ENCODE results near the gene COL12A1.
"Not testable (repeated sequence)": the region's sequence is repeated elsewhere in the genome, so short reads cannot be mapped to it uniquely, and the experiment has no call there.

Gene COL12A1

DNA sequence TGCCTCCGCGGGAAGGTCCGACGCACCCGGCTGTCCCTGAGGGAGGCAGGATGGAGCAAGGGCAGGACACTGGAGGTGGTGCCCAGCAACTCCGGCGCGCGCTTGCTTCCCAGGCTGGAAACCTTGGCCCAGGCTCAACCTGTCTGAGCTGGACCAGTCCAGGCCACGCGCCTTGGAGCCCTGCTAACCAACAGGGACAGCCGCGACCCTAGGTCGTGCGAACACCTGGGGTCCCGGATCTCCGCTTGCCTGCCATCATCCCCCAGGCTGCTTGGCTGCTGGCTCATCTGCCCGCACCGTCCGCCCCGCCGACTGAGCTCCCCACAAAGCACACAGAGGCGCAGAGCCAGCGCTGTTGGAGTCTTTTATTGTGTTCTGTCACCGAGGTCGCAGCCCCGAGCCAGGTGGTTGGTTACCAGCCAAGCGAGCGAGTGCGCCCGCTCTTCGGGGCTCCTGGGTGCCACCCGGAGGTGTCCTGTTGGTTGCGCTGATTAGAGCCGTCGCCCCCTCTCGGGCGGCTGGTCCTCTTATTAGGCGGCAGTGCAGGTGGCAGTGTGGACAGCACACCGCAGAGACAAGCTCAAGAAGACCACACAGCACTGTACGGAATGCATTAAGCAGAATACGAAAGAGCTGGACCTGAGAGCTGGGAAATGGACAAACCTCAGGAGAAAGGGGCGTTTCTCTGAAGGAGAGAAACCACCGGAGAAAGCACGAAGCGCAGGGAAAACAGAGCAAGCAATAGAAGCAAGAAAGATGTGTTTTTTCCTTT, 3.8 kb downstream of the COL12A1 start:
- Histone ChIP-seq H3K27me3 (ENCODE audit: low read depth, low read length) (peaks cover 31% of the 10 kb centered on the region), H3K27ac (ENCODE audit: low read length) (peak overlapping the region; percentile 94), H3K9me3 (ENCODE audit: control insufficient read depth in 1 of 2, low read length in 2 of 2) (no peaks in the 10 kb centered on the region), H3K4me1 (ENCODE audit: control insufficient read depth in 1 of 2, insufficient read depth in 2 of 2, low read length in 2 of 2) (peaks cover 0 to 19% of the 10 kb centered on the region in 2 donors), H3K4me3 (ENCODE audit: low read depth in 1 of 2, low read length in 2 of 2) (peak overlapping the region; percentile 38 to 76), H3K36me3 (ENCODE audit: control insufficient read depth in 1 of 2, insufficient read depth in 2 of 2, low read length in 2 of 2) (no peaks in the 10 kb centered on the region)

- Histone ChIP-seq H3K27me3 (ENCODE audit: low read depth, low read length) (peaks cover 25% of the 10 kb centered on the region), H3K4me1 (ENCODE audit: control insufficient read depth in 1 of 2, insufficient read depth in 2 of 2, low read length in 2 of 2) (peaks cover 0 to 14% of the 10 kb centered on the region in 2 donors), H3K27ac (ENCODE audit: low read length) (peak overlapping the region; percentile 94), H3K9me3 (ENCODE audit: control insufficient read depth in 1 of 2, low read length in 2 of 2) (no peaks in the 10 kb centered on the region), H3K36me3 (ENCODE audit: control insufficient read depth in 1 of 2, insufficient read depth in 2 of 2, low read length in 2 of 2) (no peaks in the 10 kb centered on the region), H3K4me3 (ENCODE audit: low read depth in 1 of 2, low read length in 2 of 2) (peak overlapping the region in 1 of 2 donors; percentile 76)
These were observed 4.8 kb downstream of the COL12A1 start for GRCh38 chr6:75201021-75201420.

DNA sequence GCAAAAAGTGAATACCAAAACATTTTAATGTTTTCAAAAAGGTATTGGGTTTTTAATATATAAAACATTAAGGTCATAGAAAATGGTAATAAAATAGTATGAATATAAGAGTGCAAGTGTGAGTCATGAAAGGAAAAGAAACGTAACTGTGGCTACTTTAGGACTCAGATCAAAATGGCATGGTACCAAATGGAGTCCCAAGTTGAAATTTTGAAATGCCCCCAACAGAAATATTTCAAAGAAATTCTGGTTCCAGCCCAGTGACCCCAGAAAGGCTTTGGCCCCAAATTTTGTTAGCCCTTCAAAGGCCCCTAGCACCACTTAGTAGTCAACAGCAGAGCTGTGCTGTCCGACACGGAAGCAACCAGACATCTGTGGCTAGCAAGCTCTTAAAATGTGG, 6.0 kb downstream of the COL12A1 start:
- Histone ChIP-seq H3K4me3 (ENCODE audit: low read depth in 1 of 2, low read length in 2 of 2) (no peak overlapping the region), H3K9me3 (ENCODE audit: control insufficient read depth in 1 of 2, low read length in 2 of 2) (no peaks in the 10 kb centered on the region), H3K36me3 (ENCODE audit: control insufficient read depth in 1 of 2, insufficient read depth in 2 of 2, low read length in 2 of 2) (no peaks in the 10 kb centered on the region), H3K27me3 (ENCODE audit: low read depth, low read length) (peaks cover 18% of the 10 kb centered on the region), H3K27ac (ENCODE audit: low read length) (no peak overlapping the region), H3K4me1 (ENCODE audit: control insufficient read depth in 1 of 2, insufficient read depth in 2 of 2, low read length in 2 of 2) (peaks cover 0 to 14% of the 10 kb centered on the region in 2 donors)

DNA sequence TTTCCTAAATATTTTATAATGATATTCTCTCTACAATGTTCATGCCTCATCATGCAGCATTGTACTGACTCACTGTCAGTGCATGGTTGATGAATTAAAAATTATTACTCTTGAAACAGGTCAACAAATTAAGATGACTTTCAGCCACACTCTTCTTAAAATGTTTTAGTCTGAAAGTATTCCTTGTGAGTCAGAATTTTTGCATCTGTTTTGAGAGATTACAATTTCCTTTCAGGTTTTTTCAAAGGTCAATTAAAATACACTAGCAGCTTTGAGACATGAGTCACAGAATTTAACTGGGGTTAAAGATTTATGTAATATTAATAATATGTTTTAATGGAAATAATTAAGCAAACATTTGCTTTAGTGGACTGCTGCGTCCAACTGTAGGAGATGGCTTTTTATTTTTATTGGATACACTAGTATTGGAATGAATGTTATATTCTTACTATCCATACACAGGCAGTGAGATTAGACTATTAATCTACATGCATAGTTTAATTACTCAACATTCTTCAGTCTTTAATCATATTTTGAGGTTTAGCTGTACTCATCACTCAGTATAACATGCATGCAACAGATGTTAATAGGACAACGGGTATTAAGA, 9.7 kb downstream of the COL12A1 start:
- Histone ChIP-seq H3K9me3 (ENCODE audit: control insufficient read depth in 1 of 2, low read length in 2 of 2) (no peaks in the 10 kb centered on the region), H3K4me3 (ENCODE audit: low read depth in 1 of 2, low read length in 2 of 2) (no peak overlapping the region), H3K36me3 (ENCODE audit: control insufficient read depth in 1 of 2, insufficient read depth in 2 of 2, low read length in 2 of 2) (peaks cover 0 to 8% of the 10 kb centered on the region in 2 donors), H3K27me3 (ENCODE audit: low read depth, low read length) (no peaks in the 10 kb centered on the region), H3K4me1 (ENCODE audit: control insufficient read depth in 1 of 2, insufficient read depth in 2 of 2, low read length in 2 of 2) (peaks cover 0 to 3% of the 10 kb centered on the region in 2 donors), H3K27ac (ENCODE audit: low read length) (no peak overlapping the region)

GRCh38 chr6:75188221-75188925, 17.5 kb downstream of the COL12A1 start:
- H3K27ac ChIP-seq (ENCODE audit: low read length) = no peak overlapping the region
- H3K36me3 ChIP-seq (ENCODE audit: control insufficient read depth in 1 of 2, insufficient read depth in 2 of 2, low read length in 2 of 2) = peaks cover 27 to 45% of the 10 kb centered on the region in 2 donors
- no peak overlapping the region for H3K4me3 ChIP-seq (ENCODE audit: low read depth in 1 of 2, low read length in 2 of 2)
- H3K9me3 ChIP-seq (ENCODE audit: control insufficient read depth in 1 of 2, low read length in 2 of 2) = no peaks in the 10 kb centered on the region
- no peaks in the 10 kb centered on the region for H3K27me3 ChIP-seq (ENCODE audit: low read depth, low read length)
- H3K4me1 ChIP-seq (ENCODE audit: control insufficient read depth in 1 of 2, insufficient read depth in 2 of 2, low read length in 2 of 2) = no peaks in the 10 kb centered on the region

DNA sequence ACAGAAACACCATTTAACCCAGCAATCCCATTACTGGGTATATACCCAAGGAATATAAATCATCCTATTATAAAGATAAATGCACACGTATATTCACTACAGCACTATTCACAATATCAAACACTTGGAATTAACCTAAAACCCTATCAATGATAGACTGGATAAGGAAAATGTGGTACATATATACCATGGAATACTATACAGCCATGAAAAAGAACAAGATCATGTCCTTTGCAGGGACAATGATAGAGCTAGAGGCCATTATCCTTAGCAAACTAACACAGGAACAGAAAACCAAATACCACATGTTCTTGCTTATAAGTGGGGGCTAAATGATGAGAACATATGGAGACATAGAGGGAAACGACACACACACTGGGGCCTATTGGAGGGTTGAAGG, 19.3 kb downstream of the COL12A1 start:
- H3K27me3 ChIP-seq (ENCODE audit: low read depth, low read length); H3K4me1 ChIP-seq (ENCODE audit: control insufficient read depth in 1 of 2, insufficient read depth in 2 of 2, low read length in 2 of 2); H3K9me3 ChIP-seq (ENCODE audit: control insufficient read depth in 1 of 2, low read length in 2 of 2); H3K4me3 ChIP-seq (ENCODE audit: low read depth in 1 of 2, low read length in 2 of 2); H3K27ac ChIP-seq (ENCODE audit: low read length): not testable (repeated sequence)
- peaks cover 27 to 53% of the 10 kb centered on the region in 2 donors for H3K36me3 ChIP-seq (ENCODE audit: control insufficient read depth in 1 of 2, insufficient read depth in 2 of 2, low read length in 2 of 2)

DNA sequence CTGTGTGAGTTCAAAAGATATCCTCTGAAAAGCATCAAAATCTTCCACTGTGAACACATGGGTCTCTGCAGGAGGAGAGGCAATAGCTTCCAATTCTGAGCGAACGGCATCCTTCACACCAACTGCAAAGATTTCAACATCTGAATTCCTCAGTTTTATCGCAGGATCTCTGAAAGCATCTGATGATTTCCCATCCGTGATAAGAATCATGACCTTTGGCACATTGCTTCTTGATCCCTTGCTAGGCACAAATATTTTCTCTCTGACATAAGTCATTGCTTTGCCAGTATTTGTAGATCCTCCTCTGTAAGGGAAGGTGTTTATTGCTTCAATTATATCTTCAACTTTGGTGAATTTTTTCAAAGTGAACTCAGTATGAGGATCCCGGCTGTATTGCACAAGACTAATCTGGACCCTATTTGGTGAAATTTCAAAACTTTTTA, 22.7 kb downstream of the COL12A1 start:
- peaks cover 15 to 34% of the 10 kb centered on the region in 2 donors for H3K36me3 ChIP-seq (ENCODE audit: control insufficient read depth in 1 of 2, insufficient read depth in 2 of 2, low read length in 2 of 2)
- H3K27me3 ChIP-seq (ENCODE audit: low read depth, low read length) = no peaks in the 10 kb centered on the region
- H3K4me3 ChIP-seq (ENCODE audit: low read depth in 1 of 2, low read length in 2 of 2) = no peak overlapping the region
- H3K4me1 ChIP-seq (ENCODE audit: control insufficient read depth in 1 of 2, insufficient read depth in 2 of 2, low read length in 2 of 2) = no peaks in the 10 kb centered on the region
- H3K27ac ChIP-seq (ENCODE audit: low read length) = no peak overlapping the region
- no peaks in the 10 kb centered on the region for H3K9me3 ChIP-seq (ENCODE audit: control insufficient read depth in 1 of 2, low read length in 2 of 2)

GRCh38 chr6:75180864-75181263, 25.0 kb downstream of the COL12A1 start:
- Histone ChIP-seq H3K27me3 (ENCODE audit: low read depth, low read length) (no peaks in the 10 kb centered on the region), H3K4me3 (ENCODE audit: low read depth in 1 of 2, low read length in 2 of 2) (no peak overlapping the region), H3K27ac (ENCODE audit: low read length) (no peak overlapping the region), H3K36me3 (ENCODE audit: control insufficient read depth in 1 of 2, insufficient read depth in 2 of 2, low read length in 2 of 2) (peaks cover 7 to 26% of the 10 kb centered on the region in 2 donors), H3K9me3 (ENCODE audit: control insufficient read depth in 1 of 2, low read length in 2 of 2) (no peaks in the 10 kb centered on the region), H3K4me1 (ENCODE audit: control insufficient read depth in 1 of 2, insufficient read depth in 2 of 2, low read length in 2 of 2) (no peaks in the 10 kb centered on the region)

GRCh38 chr6:75178757-75179156, 27.1 kb downstream of the COL12A1 start:
- no peaks in the 10 kb centered on the region for H3K27me3 ChIP-seq (ENCODE audit: low read depth, low read length)
- H3K27ac ChIP-seq (ENCODE audit: low read length) = no peak overlapping the region
- peaks cover 7 to 30% of the 10 kb centered on the region in 2 donors for H3K36me3 ChIP-seq (ENCODE audit: control insufficient read depth in 1 of 2, insufficient read depth in 2 of 2, low read length in 2 of 2)
- no peaks in the 10 kb centered on the region for H3K4me1 ChIP-seq (ENCODE audit: control insufficient read depth in 1 of 2, insufficient read depth in 2 of 2, low read length in 2 of 2)
- no peak overlapping the region for H3K4me3 ChIP-seq (ENCODE audit: low read depth in 1 of 2, low read length in 2 of 2)
- no peaks in the 10 kb centered on the region for H3K9me3 ChIP-seq (ENCODE audit: control insufficient read depth in 1 of 2, low read length in 2 of 2)

GRCh38 chr6:75176076-75176582, 29.7 kb downstream of the COL12A1 start:
- H3K4me3 ChIP-seq (ENCODE audit: low read depth in 1 of 2, low read length in 2 of 2) = no peak overlapping the region
- no peaks in the 10 kb centered on the region for H3K27me3 ChIP-seq (ENCODE audit: low read depth, low read length)
- no peak overlapping the region for H3K27ac ChIP-seq (ENCODE audit: low read length)
- H3K9me3 ChIP-seq (ENCODE audit: control insufficient read depth in 1 of 2, low read length in 2 of 2) = no peaks in the 10 kb centered on the region
- peaks cover 5 to 22% of the 10 kb centered on the region in 2 donors for H3K36me3 ChIP-seq (ENCODE audit: control insufficient read depth in 1 of 2, insufficient read depth in 2 of 2, low read length in 2 of 2)
- peaks cover 0 to 8% of the 10 kb centered on the region in 2 donors for H3K4me1 ChIP-seq (ENCODE audit: control insufficient read depth in 1 of 2, insufficient read depth in 2 of 2, low read length in 2 of 2)

GRCh38 chr6:75171986-75172385, 33.9 kb downstream of the COL12A1 start:
- Histone ChIP-seq H3K27me3 (ENCODE audit: low read depth, low read length) (no peaks in the 10 kb centered on the region), H3K27ac (ENCODE audit: low read length) (no peak overlapping the region), H3K9me3 (ENCODE audit: control insufficient read depth in 1 of 2, low read length in 2 of 2) (no peaks in the 10 kb centered on the region), H3K36me3 (ENCODE audit: control insufficient read depth in 1 of 2, insufficient read depth in 2 of 2, low read length in 2 of 2) (peaks cover 5 to 24% of the 10 kb centered on the region in 2 donors), H3K4me3 (ENCODE audit: low read depth in 1 of 2, low read length in 2 of 2) (no peak overlapping the region), H3K4me1 (ENCODE audit: control insufficient read depth in 1 of 2, insufficient read depth in 2 of 2, low read length in 2 of 2) (peaks cover 3 to 22% of the 10 kb centered on the region in 2 donors)
